Suppressor macrophage (primary cell): Measurements from ENCODE around the gene DMRTC1B.
"Not testable (repeated sequence)": the region's sequence is repeated elsewhere in the genome, so short reads cannot be mapped to it uniquely, and the experiment has no call there.

Experiments
- DNase-seq, 4 experiments: peaks; one replicate each; pipeline ENCODE4 v3.0.0-alpha.2; 2020 to 2022
- total RNA-seq, 17 experiments: gene quantifications; one replicate each; lab custom pipeline; 2026; ENCODE audit warnings: mixed read lengths in 6 of 17, inconsistent platforms in 3 of 17; lab: John Stamatoyannopoulos, UW

Gene DMRTC1B
- total RNA-seq = 0 reads per million in 17 experiments

DNA sequence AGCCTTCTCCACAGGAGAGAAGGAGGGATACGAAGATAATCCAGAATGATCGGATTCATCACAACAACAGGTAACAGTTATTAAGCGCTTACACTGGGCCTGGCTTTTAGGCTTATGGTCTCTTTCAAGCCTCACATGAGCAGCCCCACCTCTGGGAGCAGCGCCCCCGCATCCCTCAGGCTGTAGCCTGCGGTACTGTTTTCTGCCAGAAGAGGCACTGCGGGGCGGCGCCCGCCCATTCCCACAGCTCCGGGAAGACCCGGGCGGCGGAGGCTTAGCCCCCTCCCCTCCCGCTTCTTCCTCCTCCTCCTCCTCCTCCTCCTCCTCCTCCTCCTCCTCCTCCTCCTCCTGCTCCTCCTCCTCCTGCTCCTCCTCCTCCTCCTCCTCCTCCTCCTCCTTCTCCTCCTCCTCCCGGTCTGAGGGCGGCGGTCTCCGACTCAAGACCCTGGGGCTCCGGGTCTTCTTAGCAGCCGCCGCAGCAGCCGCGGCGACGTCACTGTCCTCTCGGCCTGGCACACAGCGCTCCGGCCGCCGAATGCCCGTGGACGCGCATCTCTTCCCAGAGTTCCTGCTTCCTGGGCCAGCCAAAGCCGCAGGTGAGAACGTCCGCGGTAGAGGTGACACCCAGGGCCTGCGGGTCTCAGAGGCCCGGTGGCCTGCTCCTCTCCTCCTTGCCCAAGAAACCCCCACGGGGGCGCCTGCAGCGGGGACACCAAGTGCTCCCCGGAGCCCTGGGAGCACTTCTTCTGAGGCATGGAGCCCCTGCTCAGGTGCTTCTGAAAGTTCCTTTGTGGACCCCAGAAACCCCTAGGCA is at the start of gene DMRTC1B:
DMRTC1B (plus strand) TSS at position 238 of the 814 bp plus-strand sequence. CDS start 68,246 bp downstream, outside the sequence.
- not testable (repeated sequence) for DNase-seq

DNA sequence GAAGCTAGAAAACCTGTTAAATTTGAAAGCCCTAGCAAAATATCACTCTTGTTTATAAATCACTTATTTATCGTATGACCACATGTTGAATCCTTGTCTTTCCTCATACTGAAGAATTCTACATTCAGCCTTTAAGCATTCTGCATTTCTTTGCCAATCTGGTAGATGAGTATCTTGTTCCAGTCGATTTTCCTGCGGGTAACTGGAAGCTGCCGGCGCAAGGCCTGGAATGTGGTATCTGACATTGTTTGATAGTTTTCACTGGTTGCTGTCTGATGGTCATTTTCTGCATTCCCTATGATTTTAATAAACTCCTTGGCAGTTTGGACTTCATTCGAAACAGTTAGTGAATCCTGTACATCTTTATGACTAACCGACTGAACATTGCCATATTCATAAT is 48.8 kb upstream of the DMRTC1B start:
- no peak for DNase-seq

DNA sequence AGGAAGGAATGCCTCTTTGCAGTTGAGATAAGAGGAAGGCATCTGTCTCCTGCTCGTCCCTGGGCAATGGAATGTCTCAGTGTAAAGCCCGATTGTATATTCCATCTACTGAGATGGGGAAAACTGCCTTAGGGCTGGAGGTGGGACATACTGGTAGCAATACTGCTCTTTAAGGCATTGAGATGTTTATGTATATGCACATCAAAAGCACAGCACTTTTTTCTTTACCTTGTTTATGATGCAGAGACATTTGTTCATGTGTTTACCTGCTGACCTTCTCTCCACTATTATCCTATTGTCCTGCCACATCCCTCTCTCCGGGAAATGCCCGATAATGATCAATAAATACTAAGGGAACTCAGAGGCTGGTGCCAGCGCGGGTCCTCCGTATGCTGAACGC is 43.1 kb upstream of the DMRTC1B start:
- DNase-seq = not testable (repeated sequence)

GRCh38 chrX:72735561-72735960 is 41.1 kb upstream of the DMRTC1B start:
- DNase-seq = no peak

GRCh38 chrX:72745546-72745945 is 31.1 kb upstream of the DMRTC1B start:
- DNase-seq = not testable (repeated sequence)

GRCh38 chrX:72748545-72748944 is 28.1 kb upstream of the DMRTC1B start:
- not testable (repeated sequence) for DNase-seq

DNA sequence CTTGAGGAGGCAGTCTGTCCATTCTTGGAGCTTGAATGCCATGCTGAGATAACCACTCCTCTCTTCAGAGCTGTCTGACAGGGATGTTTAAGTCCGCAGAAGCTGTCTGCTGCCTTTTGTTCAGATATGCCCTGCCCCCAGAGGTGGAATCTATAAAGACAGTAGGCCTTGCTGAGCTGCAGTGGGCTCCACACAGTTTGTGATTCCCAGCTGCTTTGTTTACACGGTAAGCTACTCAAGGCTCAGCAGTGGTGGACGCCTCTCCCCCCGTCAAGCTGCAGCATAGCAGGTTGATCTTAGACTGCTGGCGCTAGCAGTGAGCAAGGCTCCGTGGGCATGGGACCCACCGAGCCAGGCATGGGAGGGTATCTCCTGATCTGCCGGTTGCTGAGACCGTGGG is 16.2 kb upstream of the DMRTC1B start:
- not testable (repeated sequence) for DNase-seq

- not testable (repeated sequence) for DNase-seq
These were observed 739 bp downstream of the DMRTC1B start for GRCh38 chrX:72777467-72777790.

DNA sequence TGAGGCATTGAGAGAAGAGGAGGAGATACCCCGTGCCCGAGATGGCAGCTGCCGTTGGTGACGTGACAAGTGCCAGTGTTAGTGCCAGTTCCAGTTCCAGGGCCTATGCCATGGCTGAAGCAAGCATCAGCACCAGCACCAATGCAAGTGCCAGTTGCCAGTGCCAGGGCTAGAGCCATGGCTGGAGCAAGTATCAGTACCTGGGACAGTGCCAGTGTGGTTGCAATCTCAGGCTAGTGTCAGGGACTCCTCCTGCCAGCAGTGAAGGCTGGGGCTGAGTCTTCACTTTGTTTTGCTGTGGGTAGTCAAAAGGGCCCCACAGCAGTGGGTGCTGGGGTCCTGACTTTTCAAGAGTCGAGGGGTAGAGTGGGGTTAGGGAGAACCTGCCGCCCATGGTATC is 1.5 kb downstream of the DMRTC1B start:
- not testable (repeated sequence) for DNase-seq

GRCh38 chrX:72782560-72782959 is 5.9 kb downstream of the DMRTC1B start, which contains the start of gene FAM236B:
Gene FAM236B (minus strand): TSS chrX:72782660. CDS start chrX:72782560, 100 bp downstream.
- not testable (repeated sequence) for DNase-seq

GRCh38 chrX:72783365-72783936 is 6.8 kb downstream of the DMRTC1B start:
- DNase-seq = not testable (repeated sequence)

GRCh38 chrX:72783964-72784363 is 7.3 kb downstream of the DMRTC1B start:
- not testable (repeated sequence) for DNase-seq

DNA sequence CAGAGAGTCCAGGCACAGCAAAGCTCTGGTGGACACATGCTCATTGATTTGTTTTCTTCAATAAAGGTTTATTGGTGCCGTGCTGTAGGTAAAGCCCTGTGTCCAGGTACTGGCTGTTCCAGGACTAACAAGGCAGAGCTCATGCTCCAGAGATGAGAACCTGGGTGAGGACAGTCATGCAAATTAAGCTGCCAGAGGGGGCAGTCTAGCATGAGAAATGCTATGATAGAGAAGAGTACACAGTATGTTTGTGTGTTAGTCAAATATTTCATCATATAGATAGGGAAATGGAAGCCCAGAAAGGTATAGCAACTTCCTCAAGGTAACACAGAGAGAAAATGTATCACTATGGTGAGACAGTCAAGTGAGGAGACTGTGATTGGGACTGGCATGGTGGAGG is 11.5 kb downstream of the DMRTC1B start:
- not testable (repeated sequence) for DNase-seq

DNA sequence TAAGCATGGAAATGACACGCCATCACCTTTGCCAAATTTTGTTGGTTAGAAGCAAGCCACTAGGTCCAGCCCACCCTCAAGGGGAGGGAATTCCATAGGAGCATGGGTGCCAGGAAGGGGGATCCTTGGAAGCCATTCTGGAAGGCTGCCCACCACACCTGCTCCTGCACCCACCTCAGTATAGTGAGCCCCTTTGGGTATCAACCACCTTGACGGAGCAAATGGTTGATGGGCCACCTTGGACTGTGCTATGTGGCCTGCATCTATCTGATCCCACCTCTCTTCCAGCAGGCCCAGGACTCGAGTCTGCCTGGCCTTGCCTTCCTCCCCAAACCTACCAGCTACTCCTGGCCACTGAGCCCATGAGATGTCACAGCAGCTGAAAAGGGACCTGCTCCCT is 13.7 kb downstream of the DMRTC1B start:
- not testable (repeated sequence) for DNase-seq

DNA sequence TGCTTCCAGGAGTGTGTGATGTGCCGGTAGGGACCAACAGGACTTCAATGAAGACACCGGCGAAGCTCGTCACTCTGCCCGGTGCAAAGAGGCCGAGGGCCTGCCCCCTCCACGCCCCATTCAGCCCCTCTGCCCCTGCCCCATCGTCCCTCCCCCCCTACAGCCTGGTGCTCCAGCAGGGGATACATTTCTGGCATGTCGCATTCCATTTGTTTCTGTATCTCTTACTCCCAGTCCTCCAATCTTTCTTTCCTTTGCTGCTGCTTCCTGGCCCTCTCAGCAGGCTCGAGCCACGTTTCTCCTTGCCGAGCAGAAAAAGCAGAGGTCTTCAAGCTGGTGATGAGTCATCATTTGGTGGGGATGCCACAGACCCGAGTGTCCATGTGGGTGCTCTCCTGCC is 31.4 kb downstream of the DMRTC1B start, which contains the start of gene FAM236D:
FAM236D (minus strand) TSS at position 101 of the 400 bp plus-strand sequence; CDS start at position 1, 100 bp downstream.
- not testable (repeated sequence) for DNase-seq

GRCh38 chrX:72830701-72831100 is 54.0 kb downstream of the DMRTC1B start:
- not testable (repeated sequence) for DNase-seq

- DNase-seq = not testable (repeated sequence)
These were observed 60.8 kb downstream of the DMRTC1B start for GRCh38 chrX:72837532-72837931.

- DNase-seq = not testable (repeated sequence)
These were observed 106.2 kb downstream of the DMRTC1B start for GRCh38 chrX:72882898-72883297.

DNA sequence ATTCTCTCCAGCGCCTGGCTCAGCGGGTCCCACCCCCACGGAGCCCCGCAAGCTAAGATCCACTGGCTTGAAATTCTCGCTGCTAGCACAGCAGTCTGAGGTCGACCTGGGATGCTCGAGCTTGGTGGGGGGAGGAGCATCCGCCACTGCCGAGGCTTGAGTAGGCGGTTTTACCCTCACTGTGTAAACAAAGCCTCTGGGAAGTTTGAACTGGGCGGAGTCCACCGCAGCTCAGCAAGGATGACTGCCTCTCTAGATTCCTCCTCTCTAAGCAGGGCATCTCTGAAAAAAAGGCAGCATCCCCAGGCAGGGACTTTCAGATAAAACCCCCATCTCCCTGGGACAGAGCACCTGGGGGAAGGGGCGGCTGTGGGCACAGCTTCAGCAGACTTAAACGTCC is 113.0 kb downstream of the DMRTC1B start:
- not testable (repeated sequence) for DNase-seq
